ENCODE data around the gene ONECUT2.
"Not testable (repeated sequence)": the region's sequence is repeated elsewhere in the genome, so short reads cannot be mapped to it uniquely, and the experiment has no call there.

Gene ONECUT2

GRCh38 chr18:57434536-57435494, at the start of gene ONECUT2:
Gene ONECUT2 (plus strand): TSS chr18:57435374. CDS start chr18:57435717, 343 bp downstream.
- peak; percentile 80 for DNase-seq

GRCh38 chr18:57389271-57389670, 45.9 kb upstream of the ONECUT2 start:
- no peak for DNase-seq

- DNase-seq = no peak
These were observed 45.1 kb upstream of the ONECUT2 start for GRCh38 chr18:57390044-57390443.

GRCh38 chr18:57394749-57395148, 40.4 kb upstream of the ONECUT2 start:
- not testable (repeated sequence) for DNase-seq

DNA sequence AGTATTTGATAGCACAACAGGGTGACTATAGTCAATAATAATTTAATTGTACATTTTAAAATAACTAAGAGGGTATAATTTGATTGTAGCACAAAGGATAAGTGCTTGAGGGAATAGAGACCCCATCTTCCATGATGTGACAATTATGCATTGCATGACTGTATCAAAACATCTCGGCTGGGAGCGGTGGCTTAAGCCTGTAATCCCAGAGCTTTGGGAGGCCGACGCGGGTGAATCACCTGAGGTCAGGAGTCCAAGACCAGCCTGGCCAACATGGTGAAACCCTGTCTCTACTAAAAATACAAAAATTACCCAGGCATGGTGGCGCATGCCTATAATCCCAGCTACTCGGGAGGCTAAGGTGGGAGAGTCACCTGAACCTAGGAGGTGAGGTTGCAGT, 38.3 kb upstream of the ONECUT2 start:
- DNase-seq = not testable (repeated sequence)

GRCh38 chr18:57397440-57398132, 37.6 kb upstream of the ONECUT2 start:
- no peak for DNase-seq

DNA sequence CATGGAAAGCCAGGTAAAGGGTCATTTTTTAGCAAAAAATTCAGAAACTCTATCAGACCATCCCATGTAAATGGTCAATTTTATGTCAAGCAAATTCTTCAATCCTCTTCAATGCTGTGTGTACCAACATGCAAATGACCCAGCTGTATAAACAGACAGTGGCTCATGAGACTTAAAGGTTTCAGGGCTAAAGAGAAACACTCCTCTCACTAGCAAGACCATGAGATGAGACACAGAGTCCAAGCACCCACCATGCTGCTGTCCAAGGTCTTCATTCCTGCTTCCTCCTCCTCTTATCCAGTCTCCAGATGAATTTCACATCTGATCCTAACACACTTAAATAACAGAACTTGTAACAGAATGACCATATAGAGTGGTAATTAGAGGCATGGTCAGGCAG, 30.8 kb upstream of the ONECUT2 start:
- DNase-seq = no peak

DNA sequence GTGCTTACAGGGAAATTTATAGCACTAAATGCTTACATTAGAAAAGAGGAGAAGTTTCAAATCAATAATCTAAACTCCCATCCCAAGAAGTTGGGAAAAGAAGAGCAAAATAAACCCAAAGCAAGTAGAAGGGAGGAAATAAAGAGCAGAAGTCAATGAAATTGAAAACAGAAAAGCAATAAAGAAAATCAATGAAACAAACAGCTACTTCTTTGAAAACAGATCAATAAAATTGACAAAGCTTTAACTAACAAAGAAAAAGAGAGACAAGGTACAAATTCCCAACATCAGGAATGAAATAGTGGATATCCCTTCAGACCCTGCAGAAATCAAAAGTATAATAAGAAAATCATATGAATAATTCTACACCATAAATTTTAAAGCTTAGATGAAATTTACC, 25.5 kb upstream of the ONECUT2 start:
- no peak for DNase-seq

DNA sequence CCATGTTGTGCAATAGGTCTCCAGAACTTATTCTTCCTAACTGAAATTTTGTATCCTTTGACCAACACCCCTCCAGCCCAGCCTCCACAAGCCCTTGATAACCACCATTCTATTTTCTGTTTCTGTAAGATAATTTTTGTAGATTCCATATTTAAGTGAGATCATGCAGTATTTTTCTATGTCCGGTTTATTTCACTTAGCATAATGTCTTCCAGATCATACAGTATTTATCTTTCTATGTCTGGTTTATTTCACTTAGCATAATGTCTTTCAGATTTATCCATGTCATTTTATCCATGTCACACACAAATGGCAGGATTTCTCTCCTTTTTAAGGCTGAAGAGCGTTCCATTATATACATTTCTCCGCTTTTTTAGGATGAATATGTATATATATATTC, 24.4 kb upstream of the ONECUT2 start:
- DNase-seq = no peak

DNA sequence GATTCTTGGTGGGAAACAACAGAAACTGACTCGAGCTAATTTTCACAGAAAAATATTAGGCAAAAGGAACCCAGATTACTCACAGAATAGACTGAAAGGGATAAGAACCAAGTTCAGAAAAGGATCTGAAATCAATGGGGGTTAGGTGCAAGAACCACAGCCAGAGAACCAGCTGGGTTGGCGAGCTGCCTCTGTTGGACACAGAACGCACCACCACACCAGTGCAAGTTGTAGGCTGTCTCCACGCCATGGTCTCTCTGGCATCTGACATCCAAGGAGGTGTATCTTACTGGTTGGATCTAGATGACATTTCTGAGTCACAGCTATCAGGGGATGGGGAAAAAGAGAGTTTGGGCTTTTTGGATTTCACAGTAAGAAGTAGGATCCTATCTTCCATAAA, 18.6 kb upstream of the ONECUT2 start:
- DNase-seq = no peak

GRCh38 chr18:57422313-57422872, 12.8 kb upstream of the ONECUT2 start:
- DNase-seq = no peak

GRCh38 chr18:57423821-57424220, 11.4 kb upstream of the ONECUT2 start:
- DNase-seq = no peak

DNA sequence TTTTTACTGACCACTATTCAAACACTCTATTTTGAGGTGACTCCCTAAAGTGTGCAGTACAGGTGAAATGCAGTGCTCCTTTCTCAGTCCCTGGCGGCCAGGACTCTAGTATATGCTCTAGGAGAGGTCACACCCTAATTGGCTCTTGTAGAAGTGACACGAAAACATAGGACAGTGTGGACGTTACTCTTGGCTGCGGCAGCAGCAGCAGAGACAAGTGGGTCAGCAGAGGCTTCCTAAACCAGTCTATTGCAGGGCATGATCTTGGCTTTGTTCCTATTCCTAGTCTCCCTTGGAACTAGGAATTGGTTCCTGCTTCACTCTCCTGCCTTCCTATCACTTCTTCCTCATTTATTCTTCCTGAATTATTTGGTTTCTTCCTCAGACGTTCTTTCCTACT, 10.1 kb upstream of the ONECUT2 start:
- no peak for DNase-seq

- DNase-seq = no peak
These were observed 9.0 kb upstream of the ONECUT2 start for GRCh38 chr18:57426187-57426586.

DNA sequence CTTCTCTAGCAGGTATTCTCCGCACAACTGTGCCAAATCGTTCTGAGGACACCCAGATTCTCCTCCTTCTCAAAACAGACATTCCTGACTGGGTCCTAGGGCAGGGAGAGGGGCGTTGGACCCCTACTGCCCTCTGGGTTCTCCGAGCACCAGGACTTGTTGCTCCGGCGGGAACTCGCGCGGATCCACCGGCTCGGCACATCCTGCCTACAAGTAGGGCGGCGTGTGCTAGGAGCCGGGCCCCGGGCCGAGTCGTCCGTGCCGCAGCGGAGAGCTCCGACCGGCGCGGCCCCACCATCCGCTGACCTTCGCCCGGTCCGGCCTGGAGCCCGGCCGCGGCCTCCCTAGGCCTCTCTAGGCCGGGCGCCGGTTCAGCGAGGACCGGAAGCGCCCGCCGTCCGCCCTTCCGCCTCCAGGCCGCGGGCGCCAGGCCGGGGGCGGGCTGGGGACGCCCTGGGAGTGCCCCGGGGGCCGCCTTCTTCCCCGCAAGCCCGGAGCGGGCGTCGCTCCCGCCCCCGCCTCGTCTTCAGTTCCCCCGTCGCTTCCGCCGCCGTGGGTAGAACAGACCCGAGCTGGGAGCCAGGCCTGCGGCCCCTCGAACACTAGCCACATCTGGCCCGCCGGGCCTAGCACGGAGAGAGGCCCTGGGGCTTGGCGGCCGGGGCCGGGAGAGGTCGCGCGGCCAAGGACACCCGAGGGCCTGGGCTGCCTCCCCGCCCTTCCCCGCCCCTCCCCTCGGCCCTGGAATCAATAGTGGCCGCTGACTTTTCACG, 7.6 kb upstream of the ONECUT2 start:
- no peak for DNase-seq

GRCh38 chr18:57428221-57429150, 6.7 kb upstream of the ONECUT2 start:
- no peak for DNase-seq

- no peak for DNase-seq
These were observed 5.8 kb upstream of the ONECUT2 start for GRCh38 chr18:57429167-57430078.

- no peak for DNase-seq
These were observed 4.8 kb upstream of the ONECUT2 start for GRCh38 chr18:57430079-57431001.

- no peak for DNase-seq
These were observed 4.2 kb upstream of the ONECUT2 start for GRCh38 chr18:57431002-57431382.
